Cardiac ventricle fibroblast (primary cell): ENCODE results near the gene RNF2. TPM values are rescaled to one million over a fixed set of nuclear protein-coding genes. Genes with fewer than 3 reads are reported as not detected.

Experiments used
- total RNA-seq: library from RNA; depleted of rRNA; stranded (reverse); fragments of >200 nt; gene quantifications from 2 replicates; pipeline ENCODE4 v1.2.3, GENCODE V29; 2015

RNF2 gene
- total RNA-seq: 11.2 and 13.7 TPM in 2 replicates

DNA sequence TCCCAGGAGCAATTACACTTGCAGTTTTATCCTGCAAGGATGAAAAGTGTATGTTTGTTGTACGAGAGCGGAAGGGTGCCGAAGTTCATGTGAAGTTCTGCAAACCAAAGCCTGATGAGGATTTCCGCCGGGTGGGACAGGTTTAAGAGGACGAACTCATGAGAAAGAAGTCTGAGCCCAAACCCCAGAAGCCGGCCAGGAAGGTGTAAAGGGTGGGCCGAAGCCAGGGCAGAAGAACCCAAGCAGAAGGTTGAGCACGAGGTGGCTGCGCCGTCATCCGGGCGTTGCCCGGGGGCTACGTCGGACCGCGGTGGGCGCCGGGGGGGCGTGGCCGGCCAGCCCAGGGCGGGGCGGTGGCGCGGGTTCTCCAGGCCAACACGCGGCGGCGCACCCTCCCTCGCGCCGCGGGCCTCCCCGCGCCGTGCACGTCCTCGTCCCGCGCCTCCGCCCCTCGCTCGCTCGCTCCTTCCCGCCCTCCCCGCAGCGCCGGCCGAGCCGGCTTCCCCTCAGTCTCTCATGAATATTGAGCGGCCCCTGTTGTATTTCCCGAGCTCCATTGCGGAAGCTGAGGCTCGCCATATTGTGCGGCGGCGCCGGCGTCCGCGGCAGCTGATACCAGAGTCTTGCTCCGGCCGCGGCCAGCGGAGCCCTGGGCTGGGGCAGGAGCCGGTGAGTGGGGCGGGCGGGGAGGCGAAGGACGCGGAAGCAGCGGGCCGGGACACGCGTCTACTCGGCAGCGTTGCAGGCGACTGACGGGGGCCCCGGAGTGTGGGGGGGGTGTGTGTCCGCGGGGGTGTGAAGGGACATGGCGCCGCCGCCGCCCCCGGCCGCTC, at the start of gene RNF2:
Gene RNF2 (plus strand): TSS at position 578 of the 833 bp plus-strand sequence. CDS start 41,996 bp downstream, outside the sequence.

Other genes starting within 250 kb of the RNF2 start
- 10.5 and 11.7 TPM in 2 replicates for gene NIBAN1, start 71.0 kb upstream of the RNF2 start, total RNA-seq
- gene TRMT1L, start 111.4 kb downstream of the RNF2 start, total RNA-seq: 24.6 and 25.5 TPM in 2 replicates
- 3.1 and 4.3 TPM in 2 replicates for gene SWT1, start 111.6 kb downstream of the RNF2 start, total RNA-seq